GM10847 (cell line): ENCODE measurements around the gene CLMP.

Experiments
- POLR2A ChIP-seq: IDR thresholded peaks from 2 replicates; pipeline ENCODE4 v1.6.1; 2011; ENCODE audit not compliant: insufficient read length; ENCODE audit errors: extremely low read depth

Gene CLMP

GRCh38 chr11:123170929-123171328 lies 24.1 kb downstream of the CLMP start:
- TF ChIP-seq POLR2A, result no peak

DNA sequence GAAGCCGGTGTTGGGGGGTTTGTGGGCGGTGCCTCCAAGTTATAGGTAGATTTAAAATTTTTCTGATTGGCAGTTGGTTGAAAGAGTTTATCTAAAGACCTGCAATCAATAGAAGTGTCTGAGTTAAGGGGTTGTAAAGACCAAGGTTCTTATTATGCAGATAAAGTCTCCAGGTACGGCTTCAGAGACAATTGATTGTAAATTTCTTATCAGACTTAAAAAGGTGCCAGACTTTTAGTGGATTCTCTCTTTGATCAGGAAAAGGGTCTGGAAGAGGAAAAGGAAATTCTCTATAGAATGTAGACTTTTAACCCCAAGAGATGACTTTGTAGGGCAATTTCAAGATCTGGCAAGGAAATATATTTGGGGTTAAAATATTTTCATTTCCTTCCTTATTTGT lies 25.2 kb downstream of the CLMP start:
- no peak for TF ChIP-seq POLR2A

- no peak for TF ChIP-seq POLR2A
Observed at GRCh38 chr11:123168955-123169484, 26.0 kb downstream of the CLMP start.

- TF ChIP-seq POLR2A, result no peak
Observed at GRCh38 chr11:123168241-123168640, 26.8 kb downstream of the CLMP start.

DNA sequence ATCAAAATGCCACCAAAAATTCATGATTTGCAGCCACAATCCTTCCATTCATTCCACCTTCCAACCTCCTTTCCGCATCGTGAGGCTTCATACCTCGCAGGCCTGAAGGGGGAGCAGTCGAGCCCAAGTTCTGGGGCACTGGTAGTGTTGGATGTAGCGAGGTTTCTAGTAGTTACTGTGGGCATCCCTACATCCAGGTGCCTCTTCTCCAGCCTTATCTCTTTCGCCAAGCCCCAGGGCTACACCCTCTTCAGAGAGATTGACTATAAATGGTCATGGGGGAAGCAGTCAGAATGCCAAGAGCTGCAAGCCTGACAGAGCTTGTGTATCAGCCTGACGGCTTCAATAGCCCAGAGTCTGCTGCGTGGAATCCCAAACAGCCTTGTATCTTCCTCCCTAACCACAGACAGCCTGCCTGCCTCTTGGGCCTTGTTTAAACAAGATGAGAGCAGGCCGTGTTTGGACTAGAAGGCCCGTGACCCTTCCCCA lies 28.9 kb downstream of the CLMP start:
- no peak for TF ChIP-seq POLR2A

DNA sequence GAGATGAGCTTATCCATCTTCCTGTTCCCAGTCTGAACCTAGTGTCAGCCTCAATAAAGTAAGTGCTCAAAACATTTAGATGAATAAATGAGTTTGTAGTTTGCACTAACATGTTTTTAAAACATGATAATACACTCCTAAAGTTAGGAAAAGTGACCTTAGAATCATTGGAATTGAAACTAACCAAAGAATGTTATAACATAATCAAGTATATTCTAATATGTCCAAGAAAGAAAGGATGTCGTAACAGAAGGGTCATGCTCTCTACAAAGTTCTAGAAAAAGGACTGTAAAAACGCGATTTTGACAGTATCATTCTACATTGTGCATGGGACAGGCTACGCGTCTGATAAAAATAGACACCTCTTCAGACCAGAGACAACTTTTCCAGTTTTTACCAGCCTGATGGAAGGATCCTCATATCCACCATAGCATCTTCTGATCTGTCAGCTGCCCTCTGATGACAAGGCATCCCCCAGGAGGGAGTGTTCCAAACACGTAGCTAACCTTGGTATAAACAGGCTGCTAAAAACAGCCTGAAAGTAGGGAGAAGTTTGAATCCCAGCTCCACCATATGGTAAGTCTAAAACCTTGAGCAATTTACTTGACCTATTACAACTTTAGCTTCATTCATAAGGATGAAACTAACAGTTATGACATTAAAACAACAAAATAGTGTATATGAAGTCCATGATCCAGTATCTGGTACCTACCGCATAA lies 30.2 kb downstream of the CLMP start:
- no peak for TF ChIP-seq POLR2A

- TF ChIP-seq POLR2A, result no peak
Observed at GRCh38 chr11:123163621-123164020, 31.4 kb downstream of the CLMP start.

- TF ChIP-seq POLR2A, result no peak
Observed at GRCh38 chr11:123161376-123162030, 33.5 kb downstream of the CLMP start.

GRCh38 chr11:123159183-123159857 lies 35.7 kb downstream of the CLMP start:
- no peak for TF ChIP-seq POLR2A

DNA sequence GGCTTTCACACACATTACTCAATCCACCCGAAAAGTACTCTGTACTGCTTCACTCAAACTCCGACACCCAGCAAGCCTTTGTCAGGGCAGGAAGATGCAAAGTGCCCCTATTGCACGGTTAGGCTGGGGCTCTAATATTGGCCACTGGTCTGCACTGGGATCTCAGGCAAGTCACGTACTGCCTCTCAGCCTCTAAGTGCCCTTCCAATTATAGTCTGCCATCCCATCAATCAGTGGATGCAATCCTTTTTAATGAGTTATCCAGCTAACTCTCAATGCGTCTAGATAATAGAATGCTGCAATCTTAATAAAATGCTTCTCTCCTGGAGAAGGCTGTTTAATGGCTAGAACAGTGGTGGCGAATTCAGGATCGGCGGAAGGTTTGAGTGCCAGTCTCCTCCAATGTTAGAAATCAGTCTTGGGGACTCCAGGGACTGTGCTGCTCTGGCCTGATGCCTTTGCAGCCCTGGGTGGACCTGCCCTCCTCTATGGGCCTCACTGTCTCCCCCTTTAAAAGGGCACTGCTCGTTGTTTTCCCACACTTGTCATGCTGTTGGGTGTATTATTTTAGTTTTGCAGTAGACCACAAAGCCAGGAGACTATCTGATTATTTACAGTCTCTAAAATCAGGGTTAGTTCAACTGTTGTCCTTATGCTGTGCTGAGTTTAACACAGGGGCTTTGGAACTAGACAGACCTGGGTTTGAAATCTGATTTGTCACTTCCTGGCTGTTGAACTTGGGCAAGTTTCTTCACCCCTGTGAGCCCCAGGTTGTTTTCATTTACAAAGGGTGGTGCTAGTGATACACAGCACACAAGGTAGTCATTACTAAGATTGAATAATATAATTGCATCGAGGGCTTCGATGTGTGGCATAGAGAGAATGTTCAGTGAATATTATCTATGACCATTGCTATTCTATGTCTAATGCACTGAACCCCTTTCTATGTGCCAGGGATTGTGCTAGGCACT lies 36.7 kb downstream of the CLMP start:
- TF ChIP-seq POLR2A, result no peak

GRCh38 chr11:123152951-123153350 lies 42.1 kb downstream of the CLMP start:
- TF ChIP-seq POLR2A, result no peak

DNA sequence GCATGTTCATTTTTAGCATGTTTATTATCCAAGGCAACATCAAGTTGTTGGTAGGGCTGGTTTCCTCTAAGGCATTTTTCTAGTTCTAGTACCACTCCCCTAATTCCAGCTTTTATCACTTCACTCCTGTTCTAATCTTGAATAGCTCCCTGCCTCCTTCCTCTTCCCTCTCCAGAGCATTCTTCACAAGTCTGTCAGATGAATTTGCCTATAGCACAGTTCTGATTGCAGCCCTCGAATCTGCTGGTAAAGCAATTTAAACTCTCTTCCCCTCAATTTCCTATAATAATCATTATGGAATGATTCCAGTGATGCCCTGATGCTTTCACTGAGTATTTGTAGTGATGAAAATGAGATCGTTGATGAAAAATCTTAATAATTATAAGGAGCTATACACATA lies 43.3 kb downstream of the CLMP start:
- no peak for TF ChIP-seq POLR2A

DNA sequence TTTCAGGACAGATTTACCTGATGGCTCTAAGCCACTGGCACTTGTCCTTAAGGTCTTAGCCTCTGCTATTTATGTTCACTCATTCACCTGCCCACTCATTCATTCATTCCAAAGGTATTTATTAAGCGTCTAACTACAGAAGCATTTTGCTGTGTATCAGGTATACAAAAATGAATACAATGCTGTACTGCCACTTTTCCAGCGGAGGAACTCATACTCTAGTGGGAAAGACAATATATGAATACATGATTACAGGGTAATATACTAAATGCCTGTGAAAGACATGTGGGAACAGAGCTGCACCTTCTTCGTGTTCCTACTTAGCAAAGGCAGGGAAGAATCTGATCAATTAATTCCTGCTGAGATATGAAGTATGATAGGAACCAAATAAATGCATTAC lies 43.7 kb downstream of the CLMP start:
- TF ChIP-seq POLR2A, result no peak

GRCh38 chr11:123150882-123151281 lies 44.2 kb downstream of the CLMP start:
- TF ChIP-seq POLR2A, result no peak

GRCh38 chr11:123148965-123149364 lies 46.1 kb downstream of the CLMP start:
- no peak for TF ChIP-seq POLR2A
